ENCODE results near the gene P3H2.

The P3H2 gene

DNA sequence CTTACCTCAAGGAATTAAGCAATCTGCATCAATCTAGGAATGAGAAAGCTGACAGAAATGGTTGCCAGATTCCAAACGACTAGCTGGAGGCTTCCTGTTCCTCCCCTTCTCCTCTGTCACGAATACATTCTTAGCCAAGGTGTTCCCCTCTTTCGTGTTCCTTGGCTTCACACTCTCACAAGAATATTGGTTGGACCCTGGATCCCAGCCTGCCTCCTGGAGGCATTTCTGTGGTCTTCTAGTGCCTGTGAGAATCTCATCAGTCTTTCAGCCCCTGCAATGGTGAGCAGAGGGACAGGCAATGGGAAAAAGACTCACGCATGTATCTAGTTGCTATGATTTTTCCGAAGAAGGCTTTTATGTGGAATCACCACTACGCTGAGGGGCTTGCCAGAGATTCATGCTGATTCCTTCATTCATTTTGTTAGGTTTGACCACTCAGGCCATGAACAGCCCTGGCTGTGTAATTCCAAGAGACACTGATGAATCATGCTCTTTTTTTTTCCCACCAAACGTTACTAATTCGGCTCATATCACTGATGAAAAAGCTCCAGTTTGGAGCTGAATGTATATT, 1.6 kb upstream of the P3H2 start:
- no peak for ATAC-seq (ENCODE audit: insufficient read depth, low read depth)
- Histone ChIP-seq H2AFZ (ENCODE audit: low read depth, low read length) (no peak overlapping the region), H3K27me3 (ENCODE audit: insufficient read depth, low read length, poor library complexity) (peaks cover 2% of the 10 kb centered on the region), H3K9me3 (ENCODE audit: insufficient read depth, low read length, severe bottlenecking) (no peaks in the 10 kb centered on the region), H3K4me2 (ENCODE audit: insufficient read depth, low read length) (no peak overlapping the region), H3K27ac (ENCODE audit: low read length) (no peak overlapping the region), H3K79me2 (ENCODE audit: insufficient read depth, low read length) (no peaks in the 10 kb centered on the region), H4K20me1 (ENCODE audit: insufficient read depth, low read length) (no peaks in the 10 kb centered on the region), H3K36me3 (ENCODE audit: insufficient read depth, low read length) (no peaks in the 10 kb centered on the region), H3K4me3 (ENCODE audit: low read depth in 1 of 2, low read length in 2 of 2) (no peak overlapping the region), H3K9ac (ENCODE audit: low read depth, low read length) (no peak overlapping the region), H3K4me1 (ENCODE audit: insufficient read depth, low read length) (no peaks in the 10 kb centered on the region)
- TF ChIP-seq EZH2 (IDR thresholded peaks at IDR 0.05; ENCODE audit: borderline replicate concordance, low read depth, low read length, severe bottlenecking) = no peak
- DNase-seq = no peak

DNA sequence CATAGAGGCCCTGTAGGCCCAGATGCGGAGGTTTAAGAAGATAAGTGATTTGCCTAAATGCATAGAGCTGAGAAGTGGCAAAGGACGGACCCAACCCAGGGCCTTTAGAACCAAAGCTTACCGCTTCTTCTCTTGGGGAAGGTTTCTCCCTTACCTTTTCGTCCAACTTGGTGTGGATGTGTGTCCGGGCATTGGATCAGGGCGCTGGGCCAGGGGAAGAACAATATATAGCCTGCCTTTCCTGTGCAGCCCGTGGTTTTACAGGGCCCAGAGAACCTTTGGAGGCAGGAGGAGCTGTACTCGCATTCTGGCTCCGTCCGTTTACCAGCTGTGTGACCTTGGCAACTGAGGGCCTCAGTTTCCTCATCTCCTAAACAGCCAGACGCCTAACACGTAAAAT, 686 bp upstream of the P3H2 start:
- H3K4me3 ChIP-seq (ENCODE audit: low read depth in 1 of 2, low read length in 2 of 2) = no peak overlapping the region
- no peak overlapping the region for H3K4me2 ChIP-seq (ENCODE audit: insufficient read depth, low read length)
- H2AFZ ChIP-seq (ENCODE audit: low read depth, low read length) = no peak overlapping the region
- no peaks in the 10 kb centered on the region for H3K27me3 ChIP-seq (ENCODE audit: insufficient read depth, low read length, poor library complexity)
- DNase-seq (no peak), ATAC-seq (ENCODE audit: insufficient read depth, low read depth) (no peak)
- no peaks in the 10 kb centered on the region for H3K79me2 ChIP-seq (ENCODE audit: insufficient read depth, low read length)
- no peaks in the 10 kb centered on the region for H3K9me3 ChIP-seq (ENCODE audit: insufficient read depth, low read length, severe bottlenecking)
- TF ChIP-seq, protein P1, sequence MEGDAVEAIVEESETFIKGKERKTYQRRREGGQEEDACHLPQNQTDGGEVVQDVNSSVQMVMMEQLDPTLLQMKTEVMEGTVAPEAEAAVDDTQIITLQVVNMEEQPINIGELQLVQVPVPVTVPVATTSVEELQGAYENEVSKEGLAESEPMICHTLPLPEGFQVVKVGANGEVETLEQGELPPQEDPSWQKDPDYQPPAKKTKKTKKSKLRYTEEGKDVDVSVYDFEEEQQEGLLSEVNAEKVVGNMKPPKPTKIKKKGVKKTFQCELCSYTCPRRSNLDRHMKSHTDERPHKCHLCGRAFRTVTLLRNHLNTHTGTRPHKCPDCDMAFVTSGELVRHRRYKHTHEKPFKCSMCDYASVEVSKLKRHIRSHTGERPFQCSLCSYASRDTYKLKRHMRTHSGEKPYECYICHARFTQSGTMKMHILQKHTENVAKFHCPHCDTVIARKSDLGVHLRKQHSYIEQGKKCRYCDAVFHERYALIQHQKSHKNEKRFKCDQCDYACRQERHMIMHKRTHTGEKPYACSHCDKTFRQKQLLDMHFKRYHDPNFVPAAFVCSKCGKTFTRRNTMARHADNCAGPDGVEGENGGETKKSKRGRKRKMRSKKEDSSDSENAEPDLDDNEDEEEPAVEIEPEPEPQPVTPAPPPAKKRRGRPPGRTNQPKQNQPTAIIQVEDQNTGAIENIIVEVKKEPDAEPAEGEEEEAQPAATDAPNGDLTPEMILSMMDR (IDR thresholded peaks at IDR 0.05; ENCODE audit: borderline replicate concordance, extremely low read depth, low read length, poor library complexity, severe bottlenecking) = no peak
- TF ChIP-seq EZH2 (IDR thresholded peaks at IDR 0.05; ENCODE audit: borderline replicate concordance, low read depth, low read length, severe bottlenecking) = no peak
- H4K20me1 ChIP-seq (ENCODE audit: insufficient read depth, low read length) = no peaks in the 10 kb centered on the region
- no peak overlapping the region for H3K27ac ChIP-seq (ENCODE audit: low read length)
- H3K4me1 ChIP-seq (ENCODE audit: insufficient read depth, low read length) = no peaks in the 10 kb centered on the region
- H3K9ac ChIP-seq (ENCODE audit: low read depth, low read length) = no peak overlapping the region
- H3K36me3 ChIP-seq (ENCODE audit: insufficient read depth, low read length) = no peaks in the 10 kb centered on the region

DNA sequence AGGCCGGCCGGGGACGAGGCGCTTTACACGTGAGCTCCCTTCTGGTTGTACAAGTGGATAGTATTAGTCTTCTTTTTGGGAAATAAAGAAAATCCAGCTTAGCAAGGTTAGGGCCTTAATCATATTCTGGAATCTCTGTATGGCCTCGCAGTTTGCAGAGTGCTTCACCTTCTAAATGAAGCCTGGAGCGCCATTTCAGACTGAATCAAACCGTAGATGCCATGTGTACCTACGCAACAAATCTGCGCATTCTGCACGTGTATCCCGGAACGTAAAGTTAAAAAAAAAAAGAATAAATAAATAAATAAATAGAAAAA, 322 bp upstream of the P3H2 start:
- DNase-seq = no peak
- Histone ChIP-seq H3K4me2 (ENCODE audit: insufficient read depth, low read length) (no peak overlapping the region), H3K27me3 (ENCODE audit: insufficient read depth, low read length, poor library complexity) (no peaks in the 10 kb centered on the region), H3K9ac (ENCODE audit: low read depth, low read length) (no peak overlapping the region), H3K4me1 (ENCODE audit: insufficient read depth, low read length) (no peaks in the 10 kb centered on the region), H3K9me3 (ENCODE audit: insufficient read depth, low read length, severe bottlenecking) (no peaks in the 10 kb centered on the region), H4K20me1 (ENCODE audit: insufficient read depth, low read length) (no peaks in the 10 kb centered on the region), H3K36me3 (ENCODE audit: insufficient read depth, low read length) (no peaks in the 10 kb centered on the region), H3K27ac (ENCODE audit: low read length) (no peak overlapping the region), H3K4me3 (ENCODE audit: low read depth in 1 of 2, low read length in 2 of 2) (no peak overlapping the region), H2AFZ (ENCODE audit: low read depth, low read length) (no peak overlapping the region), H3K79me2 (ENCODE audit: insufficient read depth, low read length) (no peaks in the 10 kb centered on the region)
- TF ChIP-seq, protein P1 (IDR thresholded peaks at IDR 0.05; ENCODE audit: borderline replicate concordance, extremely low read depth, low read length, poor library complexity, severe bottlenecking) = no peak
- TF ChIP-seq EZH2 (IDR thresholded peaks at IDR 0.05; ENCODE audit: borderline replicate concordance, low read depth, low read length, severe bottlenecking) = no peak
- ATAC-seq (ENCODE audit: insufficient read depth, low read depth) = no peak

- H3K79me2 ChIP-seq (ENCODE audit: insufficient read depth, low read length) = no peaks in the 10 kb centered on the region
- no peaks in the 10 kb centered on the region for H3K4me1 ChIP-seq (ENCODE audit: insufficient read depth, low read length)
- H3K9ac ChIP-seq (ENCODE audit: low read depth, low read length) = no peak overlapping the region
- H2AFZ ChIP-seq (ENCODE audit: low read depth, low read length) = no peak overlapping the region
- H3K4me2 ChIP-seq (ENCODE audit: insufficient read depth, low read length) = no peak overlapping the region
- H3K36me3 ChIP-seq (ENCODE audit: insufficient read depth, low read length) = no peaks in the 10 kb centered on the region
- no peak for DNase-seq
- no peaks in the 10 kb centered on the region for H3K27me3 ChIP-seq (ENCODE audit: insufficient read depth, low read length, poor library complexity)
- no peak overlapping the region for H3K4me3 ChIP-seq (ENCODE audit: low read depth in 1 of 2, low read length in 2 of 2)
- TF ChIP-seq, protein P1 (IDR thresholded peaks at IDR 0.05; ENCODE audit: borderline replicate concordance, extremely low read depth, low read length, poor library complexity, severe bottlenecking) = no peak
- TF ChIP-seq EZH2 (IDR thresholded peaks at IDR 0.05; ENCODE audit: borderline replicate concordance, low read depth, low read length, severe bottlenecking) = no peak
- no peaks in the 10 kb centered on the region for H3K9me3 ChIP-seq (ENCODE audit: insufficient read depth, low read length, severe bottlenecking)
- H3K27ac ChIP-seq (ENCODE audit: low read length) = no peak overlapping the region
- ATAC-seq (ENCODE audit: insufficient read depth, low read depth) = no peak
- H4K20me1 ChIP-seq (ENCODE audit: insufficient read depth, low read length) = no peaks in the 10 kb centered on the region
These were observed 1.0 kb downstream of the P3H2 start for GRCh38 chr3:190119461-190120268.
